GM18511 (cell line): ENCODE results near the gene ST6GALNAC3.
A peak's percentile ranks its signal among the peaks of the same experiment; 100 is the strongest.

ENCODE experiments used
- ATAC-seq: cut with Tn5 transposase; IDR thresholded peaks from one replicate; pipeline ENCODE4 v1.9.1; 2021; ENCODE audit warnings: mild to moderate bottlenecking, moderate library complexity; ENCODE audit not compliant: unreplicated experiment

Gene ST6GALNAC3

GRCh38 chr1:76186554-76187170, 112.1 kb downstream of the ST6GALNAC3 start:
- ATAC-seq = no peak

GRCh38 chr1:76187436-76187835, 112.9 kb downstream of the ST6GALNAC3 start:
- no peak for ATAC-seq

DNA sequence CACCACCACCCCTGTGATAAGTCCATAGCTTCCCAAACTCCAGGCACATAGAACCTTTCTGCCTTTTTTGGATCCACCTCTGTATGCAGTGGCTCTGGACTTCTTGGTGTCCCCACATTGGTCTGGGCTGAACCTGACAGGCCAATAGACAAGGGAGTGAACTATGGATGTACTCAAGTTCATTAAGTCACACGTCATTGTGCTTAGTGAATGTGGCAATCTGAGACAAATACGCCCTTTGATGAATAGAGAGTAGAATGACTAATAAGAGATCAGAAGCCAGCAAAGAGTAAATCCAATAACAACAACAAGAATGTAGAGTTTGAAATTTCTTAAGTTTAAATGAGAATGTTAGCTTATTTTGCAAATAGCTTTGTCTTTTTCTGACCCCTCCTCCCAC, 114.8 kb downstream of the ST6GALNAC3 start:
- ATAC-seq = no peak

DNA sequence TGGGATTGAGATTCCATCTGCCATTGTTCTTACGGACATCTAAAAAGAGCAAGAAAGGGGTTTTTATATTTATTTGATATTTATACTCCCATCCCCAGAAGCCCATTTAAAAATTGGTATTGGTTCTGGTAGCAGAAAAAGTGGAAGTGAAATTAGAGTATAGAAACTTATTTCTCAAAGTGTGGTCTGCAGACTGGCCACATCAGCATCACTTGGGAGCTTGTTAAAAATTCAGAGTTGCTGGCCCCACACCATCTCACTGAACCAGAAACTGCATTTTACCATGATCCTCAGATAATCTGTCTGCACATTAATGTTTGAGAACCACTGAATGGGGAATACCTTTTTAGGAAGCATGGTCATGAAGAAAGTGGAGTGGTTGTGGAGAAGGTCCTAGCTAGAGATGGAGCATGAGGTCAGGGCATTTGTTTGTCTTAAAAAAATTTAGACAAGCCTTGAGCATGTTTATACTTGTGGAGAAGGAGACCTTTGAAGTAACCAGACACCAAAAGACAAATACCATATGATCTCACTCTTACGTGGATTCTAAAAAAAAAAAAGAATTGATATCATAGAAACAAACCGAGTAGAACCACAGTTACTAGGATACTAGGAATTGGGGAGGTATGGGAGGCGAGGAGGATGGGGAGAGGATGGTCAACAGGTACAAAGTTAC, 116.3 kb downstream of the ST6GALNAC3 start:
- peak; percentile 86 for ATAC-seq

DNA sequence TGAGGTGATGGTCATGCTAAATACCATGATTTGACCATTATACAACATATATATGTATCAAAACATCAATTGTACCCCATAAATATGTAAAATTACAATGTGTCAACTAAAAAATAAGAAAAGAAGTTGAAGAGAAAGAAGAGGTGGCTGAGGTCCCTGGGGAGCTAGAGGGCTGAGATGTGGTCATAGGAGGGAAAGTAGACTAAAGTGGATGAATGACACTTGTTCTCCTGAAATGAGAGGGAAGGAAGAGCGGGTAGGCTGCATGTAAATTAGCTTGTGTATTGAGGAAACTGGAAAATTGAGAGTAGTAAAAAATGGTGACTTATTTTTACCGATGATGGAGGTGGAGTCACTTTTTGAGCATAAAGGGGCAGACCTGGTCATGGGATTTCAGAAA, 117.0 kb downstream of the ST6GALNAC3 start:
- peak; percentile 39 for ATAC-seq

DNA sequence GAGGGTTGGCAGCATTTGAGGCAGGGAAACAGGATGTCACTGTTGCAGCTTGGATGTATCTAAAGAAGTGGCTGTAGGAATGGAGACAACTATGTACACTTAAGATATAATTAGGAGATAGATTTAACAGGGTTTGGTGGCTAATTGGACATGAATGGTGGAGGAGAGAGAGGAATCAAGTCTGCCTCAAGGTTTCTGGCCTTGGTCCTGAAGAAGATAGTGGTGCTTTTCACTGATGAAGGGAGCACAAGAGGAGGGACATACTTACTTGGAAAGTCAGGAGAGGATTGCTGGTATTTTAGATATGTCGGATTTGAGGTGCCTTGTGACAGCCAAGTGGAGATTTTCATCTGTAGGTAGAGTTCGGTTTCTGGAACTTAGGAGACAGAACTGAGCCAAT, 123.9 kb downstream of the ST6GALNAC3 start:
- no peak for ATAC-seq

- ATAC-seq = no peak
Measured at GRCh38 chr1:76202670-76203069, 128.1 kb downstream of the ST6GALNAC3 start.

- ATAC-seq = no peak
Measured at GRCh38 chr1:76203127-76203526, 128.6 kb downstream of the ST6GALNAC3 start.

DNA sequence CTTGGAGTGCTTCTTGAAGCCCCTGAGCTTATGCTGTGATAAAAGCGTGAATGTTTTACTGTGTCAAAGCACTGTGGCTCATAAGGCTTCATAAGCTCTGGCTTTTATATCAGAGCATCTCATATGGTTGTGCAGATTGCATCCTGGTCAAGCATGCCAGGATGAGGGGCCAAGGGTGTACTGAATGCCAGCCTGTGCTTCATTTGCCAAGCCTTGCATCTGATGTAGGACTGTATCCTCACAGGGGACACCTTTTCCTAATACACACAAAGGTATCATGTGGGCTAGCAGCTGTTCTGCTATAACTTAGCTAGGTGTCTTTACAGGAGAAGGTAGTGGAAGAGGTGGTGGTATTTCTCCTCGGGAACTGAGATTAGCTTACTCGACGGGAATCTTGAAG, 134.7 kb downstream of the ST6GALNAC3 start:
- no peak for ATAC-seq

DNA sequence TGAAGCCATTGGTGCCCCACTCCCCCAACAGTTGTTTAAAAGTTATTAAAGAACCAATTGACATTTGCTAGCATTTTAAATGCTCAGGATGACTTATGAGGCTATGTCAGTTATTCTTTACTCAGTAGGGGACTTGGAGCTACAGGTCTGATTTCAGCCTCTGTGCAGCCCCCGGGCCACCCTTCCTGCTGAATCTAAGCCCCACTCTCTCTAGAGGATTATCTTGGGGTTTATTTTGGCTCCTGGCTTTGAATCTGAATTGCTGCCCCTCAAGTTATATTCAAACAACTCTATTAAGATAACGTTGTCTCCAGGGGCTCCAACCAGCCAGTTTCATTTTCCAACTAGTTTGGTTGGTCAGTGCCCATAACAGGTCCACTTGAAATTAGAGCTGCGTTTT, 135.1 kb downstream of the ST6GALNAC3 start:
- no peak for ATAC-seq

GRCh38 chr1:76210160-76210559, 135.6 kb downstream of the ST6GALNAC3 start:
- ATAC-seq = no peak

DNA sequence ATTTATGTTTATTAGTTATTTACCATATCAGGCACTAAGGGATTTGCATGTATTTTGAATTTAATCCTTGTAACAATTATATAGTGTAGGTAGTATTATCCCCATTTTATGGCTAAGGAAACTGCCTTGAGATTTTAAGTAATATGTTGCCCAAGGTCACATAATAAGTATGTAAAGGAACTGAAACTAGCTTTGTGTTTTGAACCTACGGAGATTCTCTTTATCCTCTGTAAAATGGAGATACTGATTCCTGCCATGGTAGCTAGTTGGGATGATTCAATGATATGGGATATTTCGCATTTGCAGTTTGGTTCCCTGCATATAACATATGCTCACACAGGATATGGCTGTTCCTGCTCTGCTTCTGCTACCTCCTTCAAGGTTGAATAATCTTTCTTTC, 144.3 kb downstream of the ST6GALNAC3 start:
- peak; percentile 35 for ATAC-seq

DNA sequence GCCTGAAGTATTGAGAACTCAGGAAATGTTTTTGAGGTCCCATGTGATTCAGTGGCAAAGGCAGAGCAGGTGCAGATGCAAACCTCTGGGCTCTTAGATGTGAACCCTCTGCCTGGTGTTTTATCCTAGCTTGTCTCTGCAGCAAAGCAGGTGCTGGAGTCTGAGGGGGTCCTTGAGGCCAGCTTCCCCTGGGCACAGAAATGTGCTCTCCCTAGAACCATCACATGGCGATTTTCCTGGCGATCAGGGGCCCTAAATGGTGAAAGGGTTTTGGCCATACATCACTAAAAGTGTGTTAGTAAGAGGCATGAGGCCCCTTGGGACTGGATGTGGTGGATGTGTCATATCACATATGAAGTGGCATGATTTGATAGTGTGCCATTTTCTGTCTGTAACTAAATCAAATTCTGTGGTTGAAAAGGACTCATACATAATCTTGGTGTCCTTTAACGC, 144.8 kb downstream of the ST6GALNAC3 start:
- peak; percentile 90 for ATAC-seq

DNA sequence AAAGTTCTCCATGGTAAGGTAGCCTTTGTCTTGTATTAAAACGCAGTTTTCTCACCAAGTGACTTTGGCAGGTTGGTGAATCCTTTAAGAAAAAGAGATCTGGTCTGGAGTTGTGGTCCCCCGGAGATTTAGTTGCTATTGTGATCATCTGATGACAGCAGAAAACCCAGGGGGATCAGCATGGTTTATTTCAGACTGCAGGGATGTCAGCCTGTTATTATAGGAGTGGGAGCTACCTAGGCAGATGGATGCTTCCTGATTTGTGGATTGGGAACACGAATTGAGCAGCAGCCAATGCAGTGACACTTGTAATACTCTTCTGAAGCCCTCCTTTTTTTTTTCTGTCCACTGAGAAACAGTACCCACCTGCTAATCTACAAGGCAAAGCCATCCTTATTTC, 150.2 kb downstream of the ST6GALNAC3 start:
- no peak for ATAC-seq

- ATAC-seq = no peak
Measured at GRCh38 chr1:76225526-76225925, 151.0 kb downstream of the ST6GALNAC3 start.

DNA sequence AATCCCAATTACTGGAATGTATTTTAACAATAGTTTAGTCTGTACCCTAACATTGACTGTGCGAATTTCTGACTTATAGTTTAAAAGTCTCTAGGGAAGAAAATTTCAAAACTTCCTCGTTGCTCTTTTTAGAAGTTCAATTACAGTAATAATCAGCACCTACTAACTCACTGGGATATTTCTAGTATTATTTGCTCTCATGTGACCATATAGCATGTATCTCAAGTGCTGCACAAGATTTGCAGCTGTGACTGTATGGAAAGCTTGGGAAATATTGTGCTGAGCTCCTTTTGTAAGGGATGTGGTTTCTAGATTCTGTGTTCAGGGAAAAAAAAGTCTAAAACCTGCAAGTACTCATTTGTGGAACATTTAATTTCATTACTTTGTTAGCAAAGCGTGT, 153.1 kb downstream of the ST6GALNAC3 start:
- ATAC-seq = no peak

DNA sequence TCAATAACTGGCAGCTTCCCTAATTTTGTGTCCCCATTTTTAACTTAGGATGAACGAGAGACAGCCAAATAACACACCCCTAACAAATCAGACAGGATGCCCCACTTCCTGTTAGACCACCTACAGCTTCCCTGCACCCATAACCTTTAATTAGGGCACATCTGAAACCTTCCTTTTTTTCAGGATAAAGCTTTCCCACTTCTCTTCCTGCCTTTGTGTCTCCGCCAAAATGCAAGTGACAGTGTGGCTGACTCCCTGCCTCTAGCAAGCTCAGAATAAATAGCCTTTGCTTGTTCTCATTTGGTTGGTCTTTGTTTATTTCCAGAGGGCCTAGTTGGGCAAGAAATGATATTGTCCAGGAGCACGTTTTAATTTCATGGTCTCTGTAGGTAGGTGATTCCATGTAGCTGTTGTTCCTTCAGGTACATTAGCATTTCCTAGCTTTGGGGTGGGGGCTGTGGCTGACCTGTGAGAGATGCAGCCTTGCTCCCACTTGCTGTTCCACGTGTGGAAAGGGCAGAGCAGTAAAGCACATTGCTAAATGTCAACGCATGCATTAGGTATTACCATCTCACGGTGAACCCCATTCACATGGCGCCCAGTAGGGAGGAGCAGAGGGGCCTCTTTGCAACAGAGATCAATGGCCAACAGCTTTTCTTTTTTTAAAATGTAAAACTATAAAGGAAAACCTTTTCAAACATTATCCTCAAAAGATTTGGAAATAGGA, 154.9 kb downstream of the ST6GALNAC3 start:
- ATAC-seq = no peak

DNA sequence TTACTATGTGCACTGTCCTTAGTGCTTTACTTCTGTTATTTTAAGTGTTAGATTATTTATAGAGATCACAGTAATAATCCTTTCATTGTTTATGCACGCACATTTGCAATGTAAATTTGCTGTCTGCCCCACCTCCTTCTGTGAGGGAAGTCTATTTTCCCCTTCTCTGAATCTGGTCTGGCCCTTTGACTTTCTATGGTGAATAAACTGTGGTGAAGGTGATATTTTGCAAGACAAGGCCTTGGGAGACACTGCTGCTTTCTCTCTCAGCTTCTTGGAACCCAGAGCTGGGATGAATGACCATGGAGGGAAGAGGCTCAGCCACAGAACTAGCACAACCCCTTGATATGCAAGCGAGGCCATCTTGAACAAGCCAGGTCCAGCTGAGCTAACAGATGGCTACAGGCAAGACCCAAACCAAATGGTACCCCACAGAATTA, 156.3 kb downstream of the ST6GALNAC3 start:
- ATAC-seq = no peak

GRCh38 chr1:76231320-76231719, 156.8 kb downstream of the ST6GALNAC3 start:
- ATAC-seq = no peak

GRCh38 chr1:76232666-76233065, 158.1 kb downstream of the ST6GALNAC3 start:
- ATAC-seq = no peak

DNA sequence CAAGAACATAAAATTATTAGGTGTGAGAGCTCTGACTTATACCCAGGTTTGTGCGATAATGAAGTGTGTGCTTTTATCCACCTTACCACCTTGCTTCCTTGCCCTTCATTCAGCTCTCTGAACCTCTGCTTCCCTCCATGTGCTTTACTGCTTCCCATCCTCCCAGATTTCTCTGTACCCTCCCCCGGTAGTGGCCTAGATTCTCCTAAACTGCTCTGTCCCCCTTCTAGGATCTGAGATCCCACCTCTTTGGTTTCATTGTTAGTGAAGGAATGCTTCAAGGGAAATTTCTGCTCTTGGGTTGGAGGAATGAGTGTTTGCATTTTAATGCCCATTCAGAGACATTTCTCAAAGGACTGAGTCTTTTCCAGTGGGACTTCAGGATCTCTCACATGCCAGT, 159.5 kb downstream of the ST6GALNAC3 start:
- ATAC-seq = no peak

DNA sequence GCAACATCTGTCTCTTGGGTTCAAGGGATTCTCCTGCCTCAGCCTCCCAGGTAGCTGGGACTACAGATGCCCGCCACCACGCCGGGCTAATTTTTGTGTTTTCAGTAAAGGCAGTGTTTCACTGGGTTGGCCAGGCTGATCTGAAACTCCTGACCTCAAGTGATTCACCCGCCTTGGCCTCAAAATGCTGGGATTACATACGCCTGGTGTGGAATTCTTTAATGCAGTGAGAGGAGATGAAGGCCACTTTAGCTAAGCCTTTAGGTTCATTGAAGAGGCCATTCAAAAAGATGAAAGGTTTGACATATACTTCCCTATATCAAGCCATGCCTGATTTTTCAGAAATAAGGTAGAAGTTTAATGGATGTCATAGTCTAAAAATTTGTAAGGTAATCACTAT, 162.7 kb downstream of the ST6GALNAC3 start:
- no peak for ATAC-seq
